HG03342 (cell line): ENCODE data around the gene SMAP2.
"Not testable (repeated sequence)": the region's sequence is repeated elsewhere in the genome, so short reads cannot be mapped to it uniquely, and the experiment has no call there.

Experiments used
- ATAC-seq: cut with Tn5 transposase; IDR thresholded peaks from one replicate; pipeline ENCODE4 v1.9.1; 2021; ENCODE audit warnings: mild to moderate bottlenecking, moderate library complexity; ENCODE audit not compliant: unreplicated experiment

Gene SMAP2

DNA sequence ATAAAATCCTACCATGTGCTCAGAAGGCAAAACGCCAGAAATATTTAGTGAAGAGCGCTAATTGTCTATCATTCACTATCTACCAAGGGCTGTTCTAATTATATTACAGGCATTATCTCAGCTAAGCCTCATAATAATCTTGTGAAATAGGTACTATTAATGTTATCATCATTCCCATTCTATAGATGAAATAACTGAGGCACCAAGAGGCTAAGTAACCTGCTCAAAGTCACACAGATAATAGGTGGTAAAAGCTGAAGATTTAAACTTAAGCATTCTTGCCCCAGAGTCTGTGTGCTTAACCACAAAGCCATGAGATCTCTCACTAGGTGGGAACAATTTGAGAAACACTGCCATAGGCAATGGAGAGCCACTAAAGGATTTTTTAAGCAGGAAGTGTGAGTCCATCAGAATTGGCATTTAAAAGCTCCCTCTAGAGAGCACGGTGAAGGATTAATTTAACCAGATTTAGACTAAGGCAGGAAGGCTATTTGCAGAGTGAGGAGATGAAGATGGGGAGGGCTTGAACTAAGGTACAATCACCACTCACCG is 1.7 kb upstream of the SMAP2 start:
- ATAC-seq = no peak

DNA sequence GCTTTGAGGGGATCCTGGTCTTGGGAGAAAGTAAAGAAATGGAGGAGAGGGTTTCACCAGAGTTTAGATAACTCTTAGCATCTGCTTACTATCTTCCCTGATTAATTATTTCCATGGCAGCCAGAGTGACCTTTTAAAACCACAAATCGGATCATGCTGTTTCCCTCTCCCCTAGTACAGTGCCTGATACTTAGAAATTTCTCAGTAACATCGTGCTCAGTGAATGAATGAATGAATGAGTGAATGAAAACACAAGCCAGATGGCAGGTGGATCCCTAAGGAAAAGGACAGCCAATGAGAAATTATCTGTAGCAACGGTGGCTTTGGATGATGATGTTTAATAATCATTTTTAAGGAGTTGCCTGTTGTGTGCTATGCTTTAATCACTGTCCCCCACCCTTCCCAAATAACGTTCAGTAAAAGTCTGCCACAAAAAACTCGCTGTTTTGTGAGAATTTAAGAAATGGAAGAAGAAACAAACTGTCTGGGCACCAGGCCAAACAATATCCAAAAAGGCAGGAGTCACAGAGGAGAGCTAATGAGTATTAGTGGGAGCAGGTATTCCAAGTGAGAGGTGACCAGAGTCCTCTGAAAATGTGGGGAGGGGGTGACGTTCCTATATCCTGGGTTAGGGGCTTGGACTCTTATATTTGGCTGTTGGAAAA is 737 bp upstream of the SMAP2 start:
- no peak for ATAC-seq

DNA sequence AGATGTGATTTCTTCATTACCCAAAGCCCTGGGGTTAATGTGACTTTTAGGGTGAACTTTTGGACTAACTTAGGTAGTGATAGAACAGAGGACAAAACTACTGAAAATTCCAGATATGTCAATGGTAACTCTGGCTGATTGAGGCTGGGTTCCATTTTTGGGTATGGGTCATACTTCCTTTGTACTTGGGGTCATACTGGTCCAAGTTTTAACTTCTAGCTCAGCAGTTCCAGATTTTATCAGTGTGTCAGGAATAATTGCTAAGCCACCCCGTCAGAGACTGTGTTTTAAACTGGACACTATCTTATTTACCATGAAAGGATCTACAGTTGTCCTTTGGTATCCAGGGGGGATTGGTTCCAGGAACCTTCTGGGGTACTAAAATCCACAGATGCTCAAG is 4.0 kb downstream of the SMAP2 start:
- ATAC-seq = no peak

DNA sequence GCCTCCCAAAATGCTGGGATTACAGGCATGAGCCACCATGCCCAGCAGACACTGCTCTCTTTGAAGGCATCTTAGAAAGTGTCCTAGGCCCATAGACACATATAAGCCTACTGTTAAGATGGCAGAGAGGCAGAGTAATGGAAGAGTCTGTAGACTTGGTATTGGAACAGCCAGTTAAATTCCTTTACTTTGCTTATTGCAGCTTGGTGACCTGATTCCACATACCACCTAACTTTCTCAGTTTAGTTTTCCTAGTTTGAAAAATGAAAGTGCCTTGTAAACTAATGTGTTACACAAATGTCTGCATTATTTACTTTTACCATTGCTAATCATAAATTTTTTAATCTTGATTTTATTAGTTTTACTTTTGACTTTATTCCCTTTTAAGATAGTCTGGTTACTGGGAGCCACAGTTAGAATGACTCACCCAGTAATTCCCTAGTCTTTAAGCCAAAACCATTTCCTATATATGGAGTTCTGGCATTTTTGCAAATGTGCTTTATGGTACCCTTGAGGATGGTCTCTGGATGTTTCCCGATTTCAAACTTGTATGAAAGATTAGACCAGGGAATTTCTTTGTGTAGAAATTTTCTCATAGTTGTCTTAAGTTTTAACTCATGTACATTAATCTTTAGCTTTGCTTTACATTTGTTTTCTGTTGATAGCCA is 6.4 kb downstream of the SMAP2 start:
- no peak for ATAC-seq

DNA sequence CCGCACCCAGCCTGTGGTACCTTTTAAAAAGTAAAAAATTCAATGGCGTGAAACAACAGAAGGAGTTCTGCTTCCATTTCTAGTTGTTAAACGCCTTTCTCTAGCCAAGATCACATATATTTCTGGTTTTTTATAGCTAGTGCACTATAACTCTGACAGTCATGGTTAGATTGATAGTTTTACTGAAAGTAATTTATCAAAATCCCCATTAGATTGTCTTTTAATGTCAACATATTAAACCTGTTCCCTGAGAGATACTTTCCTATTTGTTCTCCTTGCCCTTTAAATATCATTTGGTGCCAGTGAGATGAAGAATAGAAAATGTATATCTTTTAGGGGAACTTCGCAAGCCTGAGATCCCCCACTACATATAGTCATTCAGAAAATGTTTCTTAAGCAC is 7.3 kb downstream of the SMAP2 start:
- no peak for ATAC-seq

DNA sequence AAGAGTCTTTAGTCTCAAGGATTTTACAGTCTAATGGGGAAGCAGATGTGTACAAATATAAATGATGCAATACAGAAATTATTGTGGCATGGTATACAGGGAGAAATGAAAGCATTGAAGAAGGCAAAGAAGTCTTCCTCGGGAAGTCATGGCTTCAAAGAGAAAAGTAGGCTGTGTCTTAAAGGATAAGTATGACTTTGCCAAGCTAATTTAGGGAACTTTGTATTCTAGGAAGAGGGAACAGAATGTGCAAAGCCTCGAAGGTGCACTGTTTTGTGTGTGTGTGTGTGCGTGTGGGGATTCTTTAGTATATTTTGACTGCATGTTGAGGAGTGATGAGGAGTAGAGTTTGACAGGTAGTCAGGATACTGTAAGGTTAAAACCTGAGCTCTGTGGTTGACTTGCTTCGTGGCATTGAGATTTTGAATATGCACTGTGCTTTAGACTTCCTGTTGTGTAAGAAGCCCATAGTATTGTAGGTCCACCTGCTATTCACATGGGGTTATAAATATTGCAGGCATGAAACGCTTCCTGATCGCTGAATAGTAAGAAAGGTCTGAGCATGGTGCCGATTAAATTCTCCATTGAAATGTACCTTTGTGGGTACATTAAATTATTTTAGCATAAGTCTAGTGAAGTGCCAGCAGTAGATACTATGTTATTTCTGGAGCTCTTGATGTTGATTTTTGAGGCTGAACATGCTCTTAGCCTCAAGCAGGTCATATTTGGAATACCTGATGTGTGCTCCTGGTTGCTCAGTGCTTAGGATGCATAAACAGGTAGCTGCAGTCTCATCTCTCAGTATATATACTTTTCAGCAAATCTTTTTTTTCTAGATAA is 8.0 kb downstream of the SMAP2 start:
- ATAC-seq = no peak

DNA sequence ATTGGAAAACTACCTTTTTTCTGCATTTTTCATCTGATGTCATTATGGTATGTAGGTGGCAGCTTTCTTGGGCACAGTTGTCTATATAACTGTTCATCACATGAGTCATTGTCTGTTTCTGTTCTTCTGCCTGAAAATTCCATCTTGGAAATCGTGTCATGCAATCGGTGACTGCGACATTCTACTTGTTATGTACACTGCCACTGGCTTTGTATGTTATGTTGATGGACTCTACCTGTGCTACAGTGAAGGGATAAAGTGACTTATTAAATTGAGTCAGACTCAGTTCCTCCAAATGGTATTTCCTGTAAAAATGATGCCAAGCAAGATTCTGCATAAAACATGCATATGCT is 8.6 kb downstream of the SMAP2 start:
- ATAC-seq = no peak

DNA sequence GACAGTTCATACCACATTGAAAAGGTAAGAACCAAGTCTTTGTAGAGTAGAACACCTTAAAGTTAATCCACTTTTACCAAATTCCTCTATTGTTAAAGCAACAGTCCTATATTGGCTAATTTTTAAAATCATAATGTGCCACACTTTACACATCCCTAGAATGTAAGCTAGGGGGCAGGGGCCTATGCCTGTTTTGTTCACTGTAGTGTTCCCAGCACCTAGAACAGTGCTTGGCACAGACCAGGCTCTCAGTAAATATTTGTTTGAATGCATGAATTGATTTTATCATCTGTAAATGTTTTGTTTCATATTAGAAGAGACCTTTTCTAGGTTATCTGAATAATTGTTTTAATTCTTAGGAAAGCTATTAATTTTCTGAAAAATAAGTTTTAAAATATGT is 9.1 kb downstream of the SMAP2 start:
- no peak for ATAC-seq

DNA sequence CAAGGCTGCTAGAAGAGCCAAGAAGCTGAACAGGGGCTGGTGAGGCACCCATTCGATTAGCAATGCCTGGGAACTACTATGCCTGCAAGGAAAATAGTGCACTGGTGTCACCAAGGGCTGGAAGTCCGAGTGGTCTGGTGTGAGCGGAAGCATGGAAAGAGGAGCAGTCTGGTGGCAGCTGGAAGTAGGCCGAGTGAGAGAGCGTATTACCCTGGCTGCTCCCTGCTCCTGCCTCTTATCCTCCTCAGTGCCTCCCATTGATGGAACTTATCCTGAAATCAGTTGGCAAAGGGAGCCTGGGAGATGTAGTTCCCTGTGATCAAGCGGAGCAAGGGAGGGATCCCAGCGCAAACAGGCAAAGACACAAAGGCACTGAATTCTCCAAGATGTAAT is 9.6 kb downstream of the SMAP2 start:
- no peak for ATAC-seq

DNA sequence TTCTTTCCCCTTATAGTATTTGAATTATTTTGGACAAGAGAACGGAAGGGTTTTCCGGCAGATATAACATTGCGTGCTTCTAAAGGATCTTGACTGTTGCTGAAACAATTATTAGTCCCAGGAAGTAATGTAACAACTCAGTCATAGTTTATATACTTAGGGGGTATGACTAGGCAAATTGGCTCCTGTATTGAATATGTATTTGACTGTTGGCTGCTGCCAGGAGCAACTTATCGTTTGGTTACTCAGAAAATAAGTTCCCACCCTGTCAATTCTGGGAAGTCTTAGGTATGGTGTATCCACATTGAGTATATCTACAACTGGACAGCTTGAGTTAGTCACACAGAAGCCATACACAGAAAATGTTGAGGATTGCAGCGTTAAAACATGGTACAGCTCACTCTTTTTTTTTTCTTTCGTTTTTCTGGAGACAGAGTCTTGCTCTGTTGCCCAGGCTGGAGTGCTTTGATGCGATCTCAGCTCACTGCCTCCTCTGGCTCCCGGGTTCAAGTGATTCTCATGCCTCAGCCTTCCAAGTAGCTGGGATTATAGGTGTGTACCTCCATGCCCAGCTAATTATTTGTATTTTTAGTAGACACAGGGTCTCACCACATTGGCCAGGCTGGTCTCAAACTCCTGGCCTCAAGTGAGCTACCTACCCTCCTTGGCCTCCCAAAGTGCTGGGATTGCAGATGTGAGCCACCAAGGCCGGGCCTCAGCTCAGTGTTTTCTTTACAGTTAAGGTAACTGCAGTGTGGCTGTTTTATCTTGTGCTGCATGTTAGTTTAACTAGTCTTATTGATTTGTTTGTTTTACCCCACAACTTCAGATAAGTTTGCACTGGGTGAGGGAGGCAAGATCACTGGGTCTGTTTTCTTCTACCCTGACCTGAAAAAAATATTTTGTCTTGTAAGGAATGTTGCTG is 10.2 kb downstream of the SMAP2 start:
- no peak for ATAC-seq

DNA sequence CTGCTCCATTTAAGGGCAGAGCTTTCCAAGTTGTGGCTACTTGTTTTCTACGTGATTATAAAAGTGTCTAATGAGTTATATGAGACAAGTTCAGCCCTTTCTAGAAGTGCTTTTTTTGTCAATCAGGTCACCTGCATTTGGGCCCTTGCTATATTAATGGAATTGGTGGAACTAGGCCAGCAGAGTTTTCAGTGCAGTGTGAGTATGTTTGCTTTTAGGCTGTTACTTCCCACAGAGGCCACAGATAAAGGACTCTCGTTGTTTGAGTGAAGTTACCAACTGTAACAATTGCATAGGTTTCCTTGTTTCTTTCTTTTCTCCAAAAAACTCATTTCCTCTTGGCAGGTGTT is 10.9 kb downstream of the SMAP2 start:
- ATAC-seq = no peak

DNA sequence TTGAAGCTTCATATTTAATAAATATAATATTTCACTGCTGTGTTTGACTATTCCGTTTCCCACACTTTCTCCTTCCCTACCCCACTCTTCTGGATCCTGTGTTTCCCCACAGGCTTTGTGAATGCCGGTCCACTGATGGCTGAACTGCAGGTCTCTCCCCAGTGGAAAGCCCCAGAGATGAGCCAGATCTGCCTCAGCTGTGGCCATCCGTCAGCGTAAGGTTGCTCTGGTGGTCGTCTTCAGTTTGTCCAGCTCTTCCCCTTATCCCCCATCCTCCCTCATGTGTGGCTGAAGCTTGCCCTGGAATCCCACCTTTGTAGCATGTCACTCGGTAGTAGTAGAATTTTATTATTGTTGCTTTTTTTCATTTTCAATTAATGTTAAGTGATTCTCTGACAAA is 11.4 kb downstream of the SMAP2 start:
- ATAC-seq = no peak

DNA sequence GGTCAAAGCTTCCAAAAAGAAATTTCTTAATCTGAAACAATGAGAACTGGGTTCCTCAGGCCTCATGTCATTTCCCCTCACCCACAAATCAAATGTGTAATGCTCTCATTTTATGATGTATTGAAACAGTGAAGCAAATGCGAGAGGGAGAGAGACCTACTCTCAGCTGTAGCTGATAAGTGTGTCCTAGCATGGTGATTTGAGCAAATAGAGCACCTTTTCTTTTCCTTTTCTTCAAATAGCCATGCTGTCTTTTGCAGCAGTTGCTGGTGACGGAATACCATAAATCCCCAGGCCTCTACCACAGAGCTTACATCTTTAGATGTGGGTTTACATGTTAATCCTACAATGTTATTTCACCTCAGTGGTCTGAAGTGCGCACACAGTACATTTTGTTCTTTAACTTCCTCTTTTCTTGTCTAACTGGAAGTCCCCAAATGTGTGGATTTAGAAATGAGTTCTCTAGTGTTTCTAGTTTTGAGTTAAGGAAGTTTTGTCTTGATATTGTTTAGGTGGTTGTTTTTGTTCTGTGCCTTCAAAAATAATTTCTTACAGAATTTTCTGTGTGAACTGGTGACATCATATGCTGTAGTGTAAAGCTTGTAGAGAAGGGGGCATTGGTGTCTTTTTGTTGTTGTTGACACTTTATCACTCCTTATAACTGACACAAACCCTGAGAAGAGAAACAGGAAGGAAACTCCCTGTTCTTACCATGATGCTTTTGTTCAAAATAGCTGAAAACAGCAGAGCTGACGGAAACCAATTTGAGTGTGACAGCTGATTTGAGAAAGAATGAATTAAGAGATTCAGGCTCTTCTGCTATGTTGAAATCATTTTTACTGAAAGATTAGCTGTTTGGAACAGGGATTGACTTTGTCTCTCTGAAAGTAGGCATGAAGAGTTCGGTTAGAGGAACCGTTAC is 12.2 kb downstream of the SMAP2 start:
- ATAC-seq = peak; percentile 68

DNA sequence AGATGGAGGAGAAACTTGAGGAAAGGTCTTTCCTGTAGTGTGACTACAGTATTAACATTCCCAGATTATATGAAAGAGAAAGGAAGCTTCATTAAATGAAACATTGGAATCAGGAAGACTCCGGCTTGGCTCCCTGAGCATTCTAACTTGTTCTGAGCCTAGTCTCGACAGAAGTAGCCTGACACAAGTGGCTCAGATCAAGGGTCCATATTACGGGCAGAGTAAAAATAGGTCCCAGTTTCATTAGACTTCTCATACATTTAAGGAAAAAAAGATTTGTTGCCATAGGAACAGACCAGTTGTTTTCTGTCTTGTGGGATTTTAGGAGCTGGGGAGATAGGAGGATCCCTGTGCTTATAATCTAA is 12.8 kb downstream of the SMAP2 start:
- ATAC-seq = no peak

DNA sequence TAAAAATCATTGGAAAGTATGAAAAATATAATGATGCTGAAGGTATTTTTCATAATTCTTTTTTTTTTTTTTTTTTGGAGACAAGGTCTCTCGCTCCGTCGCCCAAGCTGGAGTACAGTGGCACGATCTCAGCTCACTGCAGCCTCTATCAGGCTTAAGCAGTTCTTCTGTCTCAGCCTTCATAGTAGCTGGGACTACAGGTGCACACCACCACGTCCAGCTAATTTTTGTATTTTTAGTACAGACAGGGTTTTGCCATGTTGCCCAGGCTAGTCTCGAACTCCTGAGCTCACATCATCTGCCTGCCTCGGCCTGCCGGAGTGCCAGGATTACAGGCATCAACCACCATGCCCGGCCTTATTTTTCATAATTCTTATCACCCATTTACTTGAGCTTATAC is 13.3 kb downstream of the SMAP2 start:
- ATAC-seq = no peak

DNA sequence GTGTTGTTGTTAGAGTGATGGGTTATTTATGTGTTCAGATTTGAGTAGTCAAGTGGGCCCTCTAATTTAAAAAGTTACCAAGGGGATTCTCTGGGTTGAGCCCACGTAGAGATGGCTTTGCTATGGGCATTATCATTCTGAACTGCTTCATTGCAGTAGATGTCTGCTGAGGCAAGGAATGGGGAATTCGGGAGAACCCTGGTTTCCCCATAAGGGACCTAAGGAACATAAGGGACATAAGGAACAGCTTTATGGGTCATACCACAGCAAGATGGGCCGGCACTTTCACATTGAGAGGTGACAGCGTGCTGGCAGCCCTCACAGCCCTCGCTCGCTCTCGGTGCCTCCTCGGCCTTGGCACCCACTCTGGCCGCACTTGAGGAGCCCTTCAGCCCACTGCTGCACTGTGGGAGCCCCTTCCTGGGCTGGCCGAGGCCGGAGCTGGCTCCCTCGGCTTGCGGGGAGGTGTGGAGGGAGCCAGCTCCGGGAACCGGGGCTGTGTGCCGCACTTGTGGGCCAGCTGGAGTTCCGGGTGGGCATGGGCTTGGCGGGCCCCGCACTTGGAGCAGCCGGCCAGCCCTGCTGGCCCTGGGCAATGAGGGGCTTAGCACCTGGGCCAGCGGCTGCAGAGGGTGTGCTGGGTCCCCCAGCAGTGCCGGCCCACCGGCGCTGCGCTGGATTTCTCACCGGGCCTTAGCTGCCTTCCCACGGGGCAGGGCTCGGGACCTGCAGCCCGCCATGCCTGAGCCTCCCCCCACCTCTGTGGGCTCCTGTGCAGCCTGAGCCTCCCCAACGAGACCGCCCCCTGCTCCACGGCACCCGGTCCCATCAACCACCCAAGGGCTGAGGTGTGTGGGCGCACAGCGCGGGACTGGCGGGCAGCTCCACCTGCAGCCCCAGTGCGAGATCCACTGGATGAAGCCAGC is 14.1 kb downstream of the SMAP2 start:
- not testable (repeated sequence) for ATAC-seq

DNA sequence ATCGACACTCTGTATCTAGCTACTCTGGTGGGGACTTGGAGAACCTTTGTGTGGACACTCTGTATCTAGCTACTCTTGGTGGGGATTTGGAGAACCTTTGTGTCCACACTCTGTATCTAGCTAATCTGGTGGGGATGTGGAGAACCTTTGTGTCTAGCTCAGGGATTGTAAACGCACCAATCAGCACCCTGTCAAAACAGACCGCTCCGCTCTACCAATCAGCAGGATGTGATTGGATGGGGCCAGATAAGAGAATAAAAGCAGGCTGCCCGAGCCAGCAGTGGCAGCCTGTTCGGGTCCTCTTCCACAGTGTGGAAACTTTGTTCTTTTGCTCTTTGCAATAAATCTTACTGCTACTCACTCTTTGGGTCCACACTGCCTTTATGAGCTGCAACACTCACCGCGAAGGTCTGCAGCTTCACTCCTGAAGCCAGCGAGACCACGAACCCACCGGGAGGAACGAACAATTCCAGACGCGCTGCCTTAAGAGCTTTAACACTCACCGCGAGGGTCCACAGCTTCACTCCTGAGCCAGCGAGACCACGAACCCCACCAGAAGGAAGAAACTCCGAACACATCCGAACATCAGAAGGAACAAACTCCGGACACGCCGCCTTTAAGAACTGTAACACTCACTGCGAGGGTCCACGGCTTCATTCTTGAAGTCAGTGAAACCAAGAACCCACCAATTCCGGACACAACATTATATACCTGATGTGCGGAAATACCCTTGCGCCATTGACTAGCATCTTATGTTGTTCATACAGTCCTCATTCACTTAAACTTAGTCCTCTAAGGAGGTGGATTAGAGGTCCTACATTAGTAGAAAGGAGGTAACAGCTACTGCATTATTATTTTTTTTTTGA is 15.2 kb downstream of the SMAP2 start:
- ATAC-seq = not testable (repeated sequence)

DNA sequence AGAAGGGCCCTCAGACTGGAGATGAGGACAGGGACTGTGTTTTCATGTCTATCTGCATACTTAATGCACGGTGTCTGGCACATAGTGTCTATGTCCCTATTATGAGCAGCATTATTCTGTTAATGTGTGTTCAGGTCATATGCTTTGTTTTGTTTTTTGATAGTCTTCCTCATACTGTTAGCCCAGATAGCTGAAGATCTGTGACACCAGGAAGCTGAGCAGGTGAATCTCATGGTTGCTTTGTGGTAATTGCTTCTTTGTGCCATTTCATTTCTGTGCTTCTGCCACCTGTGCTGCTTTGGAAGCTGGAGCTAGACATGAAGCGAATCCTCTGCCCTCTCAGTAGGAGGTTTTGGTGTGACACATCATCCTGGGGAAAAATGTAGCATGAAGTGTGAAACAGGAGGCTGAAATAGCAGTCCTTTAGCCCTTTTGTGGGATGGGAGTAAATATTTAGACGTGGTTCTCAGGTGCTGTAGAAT is 15.8 kb downstream of the SMAP2 start:
- ATAC-seq = no peak
